ENCODE data around the gene CEP170B.

Gene CEP170B

DNA sequence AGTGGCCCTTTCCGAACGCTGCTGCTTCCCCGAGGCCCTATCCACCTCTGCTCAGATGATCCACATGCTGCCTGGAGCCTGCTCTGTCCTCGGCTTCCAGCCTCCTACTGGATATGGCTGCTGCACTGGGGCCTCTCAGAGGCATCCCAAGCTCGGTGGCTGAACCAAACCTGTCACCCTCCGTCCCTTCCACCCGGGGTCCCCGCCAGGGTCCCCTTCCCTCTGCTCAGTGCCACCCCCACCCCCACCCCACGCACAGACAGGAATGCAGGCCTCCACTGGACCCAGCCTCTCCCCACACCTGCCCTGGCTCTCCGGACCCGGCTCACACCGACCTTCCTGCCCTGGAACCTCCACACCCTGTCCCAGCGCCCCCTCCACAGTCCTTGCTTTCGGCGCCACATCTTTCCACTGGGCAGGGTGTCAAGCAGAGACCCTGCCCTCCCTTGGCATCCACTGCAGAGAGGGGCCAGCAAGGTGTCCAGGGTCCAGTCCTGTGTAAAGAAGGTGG is 6.1 kb downstream of the CEP170B start:
- H3K27ac ChIP-seq, result no peak overlapping the region
- TF ChIP-seq, protein P1, sequence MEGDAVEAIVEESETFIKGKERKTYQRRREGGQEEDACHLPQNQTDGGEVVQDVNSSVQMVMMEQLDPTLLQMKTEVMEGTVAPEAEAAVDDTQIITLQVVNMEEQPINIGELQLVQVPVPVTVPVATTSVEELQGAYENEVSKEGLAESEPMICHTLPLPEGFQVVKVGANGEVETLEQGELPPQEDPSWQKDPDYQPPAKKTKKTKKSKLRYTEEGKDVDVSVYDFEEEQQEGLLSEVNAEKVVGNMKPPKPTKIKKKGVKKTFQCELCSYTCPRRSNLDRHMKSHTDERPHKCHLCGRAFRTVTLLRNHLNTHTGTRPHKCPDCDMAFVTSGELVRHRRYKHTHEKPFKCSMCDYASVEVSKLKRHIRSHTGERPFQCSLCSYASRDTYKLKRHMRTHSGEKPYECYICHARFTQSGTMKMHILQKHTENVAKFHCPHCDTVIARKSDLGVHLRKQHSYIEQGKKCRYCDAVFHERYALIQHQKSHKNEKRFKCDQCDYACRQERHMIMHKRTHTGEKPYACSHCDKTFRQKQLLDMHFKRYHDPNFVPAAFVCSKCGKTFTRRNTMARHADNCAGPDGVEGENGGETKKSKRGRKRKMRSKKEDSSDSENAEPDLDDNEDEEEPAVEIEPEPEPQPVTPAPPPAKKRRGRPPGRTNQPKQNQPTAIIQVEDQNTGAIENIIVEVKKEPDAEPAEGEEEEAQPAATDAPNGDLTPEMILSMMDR (conservative IDR thresholded peaks at IDR 0.05), result peak; percentile 8; the same call in 1 of the 2 replicates

- H3K27ac ChIP-seq, result no peak overlapping the region
- TF ChIP-seq, protein P1 (conservative IDR thresholded peaks at IDR 0.05), result no peak
Measured at GRCh38 chr14:104871656-104872468, 6.8 kb downstream of the CEP170B start.

GRCh38 chr14:104872469-104873341 is 7.6 kb downstream of the CEP170B start:
- TF ChIP-seq, protein P1 (conservative IDR thresholded peaks at IDR 0.05), result no peak
- H3K27ac ChIP-seq, result no peak overlapping the region

DNA sequence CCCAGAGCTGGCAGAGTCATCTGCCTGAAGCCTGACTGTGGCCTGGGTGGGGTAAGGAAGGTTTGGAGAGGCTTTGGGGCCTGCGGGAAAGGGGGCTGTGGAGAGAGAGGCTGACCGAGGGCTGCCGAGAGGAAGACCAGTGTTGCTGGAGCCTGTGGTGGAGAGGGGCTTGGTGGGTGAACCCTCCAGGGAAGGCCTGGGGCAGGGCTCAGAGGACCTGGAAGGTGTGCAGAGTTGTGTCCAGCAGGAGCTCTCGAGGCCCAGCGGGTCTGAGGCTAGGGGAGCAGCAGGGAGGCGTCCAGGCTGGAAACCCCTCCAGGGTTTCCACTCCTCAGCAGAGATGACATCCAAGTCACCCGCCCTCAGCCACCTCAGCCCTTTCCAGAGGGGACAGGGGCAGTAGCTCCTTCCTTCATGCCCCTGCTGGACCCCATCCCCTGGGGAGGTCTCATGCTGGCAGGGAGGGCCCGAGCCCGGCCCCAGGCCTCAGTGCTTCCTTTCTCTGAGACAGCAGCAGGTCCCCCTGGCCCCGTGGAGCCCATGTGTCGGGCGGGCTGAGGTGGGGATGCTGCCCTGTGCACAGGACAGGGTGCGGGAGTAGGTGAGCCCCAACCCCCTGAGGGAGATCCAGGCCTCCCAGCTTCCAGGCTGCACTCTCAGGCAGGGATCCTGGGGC is 8.4 kb downstream of the CEP170B start:
- TF ChIP-seq, protein P1 (conservative IDR thresholded peaks at IDR 0.05), result no peak
- H3K27ac ChIP-seq, result no peak overlapping the region

DNA sequence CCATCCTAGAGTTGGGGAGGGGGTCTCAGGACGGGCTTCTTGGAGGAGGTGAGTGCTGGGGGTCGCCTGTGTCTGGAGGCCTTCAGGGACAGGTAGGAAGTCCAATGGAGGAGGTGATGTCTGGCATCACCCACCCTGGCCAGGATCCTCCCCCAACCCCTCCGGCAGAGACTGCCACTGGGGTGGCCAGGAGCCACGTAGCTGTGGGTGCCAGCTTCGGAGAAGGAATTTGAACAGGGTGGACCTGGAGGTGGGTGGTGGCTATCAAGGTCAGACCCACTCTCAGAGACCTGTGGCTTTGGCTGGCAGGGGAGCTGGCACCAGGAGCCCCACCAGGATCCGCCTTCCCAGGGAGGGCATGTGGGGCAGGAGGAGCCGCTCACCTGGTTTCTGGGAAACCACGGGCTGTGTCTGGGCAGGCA is 9.1 kb downstream of the CEP170B start:
- TF ChIP-seq, protein P1 (conservative IDR thresholded peaks at IDR 0.05), result no peak
- no peak overlapping the region for H3K27ac ChIP-seq

GRCh38 chr14:104874571-104875411 is 9.7 kb downstream of the CEP170B start:
- H3K27ac ChIP-seq, result no peak overlapping the region
- TF ChIP-seq, protein P1 (conservative IDR thresholded peaks at IDR 0.05), result no peak
